Activated CD4-positive, alpha-beta memory T cell treated with anti-CD3 and anti-CD28 coated beads for 36 hours (primary cell): ENCODE measurements around the gene OSTF1. TPM values are rescaled to one million over a fixed set of nuclear protein-coding genes. Genes with fewer than 3 reads are reported as not detected.

Experiments used
- CTCF ChIA-PET: fragments of 350-600 bp; sonication (Branson Sonifier 250); formaldehyde crosslinking; loops from one replicate; lab custom pipeline; 2021; ENCODE audit warnings: antibody characterized with exemption, inconsistent platforms; lab: Charles Lee
- POLR2A ChIA-PET: fragments of 350-600 bp; sonication (Branson Sonifier 250); formaldehyde crosslinking; loops from one replicate; lab custom pipeline; 2021; ENCODE audit warnings: antibody characterized with exemption; lab: Charles Lee
- DNase-seq: peaks from one replicate; pipeline ENCODE4 v3.0.0-alpha.2; 2020
- H3K27ac Mint-ChIP-seq: one replicate; pipeline ENCODE4 v1.8.0; 2021; ENCODE audit warnings: mixed read lengths
- H3K27me3 Mint-ChIP-seq: one replicate; pipeline ENCODE4 v1.8.0; 2021; ENCODE audit warnings: mixed read lengths
- H3K36me3 Mint-ChIP-seq: one replicate; pipeline ENCODE4 v1.8.0; 2021; ENCODE audit warnings: mixed read lengths
- H3K4me1 Mint-ChIP-seq: one replicate; pipeline ENCODE4 v1.8.0; 2021; ENCODE audit warnings: low read depth, mixed read lengths
- H3K4me3 Mint-ChIP-seq: one replicate; pipeline ENCODE4 v1.8.0; 2021; ENCODE audit warnings: mild to moderate bottlenecking, mixed read lengths
- H3K9me3 Mint-ChIP-seq: one replicate; pipeline ENCODE4 v1.8.0; 2021; ENCODE audit warnings: mixed read lengths
- intact Hi-C: fragments of 100-400 bp; cut with micrococcal nuclease; formaldehyde crosslinking; loops from one replicate; pipeline ENCODE4 v1.15.1; 2023
- total RNA-seq, 2 experiments: library from RNA; stranded (reverse); gene quantifications; one replicate each; pipeline ENCODE4 v1.2.3, GENCODE V29; 2021

Gene OSTF1
- total RNA-seq = 100 to 1,000 TPM; 151 TPM

DNA sequence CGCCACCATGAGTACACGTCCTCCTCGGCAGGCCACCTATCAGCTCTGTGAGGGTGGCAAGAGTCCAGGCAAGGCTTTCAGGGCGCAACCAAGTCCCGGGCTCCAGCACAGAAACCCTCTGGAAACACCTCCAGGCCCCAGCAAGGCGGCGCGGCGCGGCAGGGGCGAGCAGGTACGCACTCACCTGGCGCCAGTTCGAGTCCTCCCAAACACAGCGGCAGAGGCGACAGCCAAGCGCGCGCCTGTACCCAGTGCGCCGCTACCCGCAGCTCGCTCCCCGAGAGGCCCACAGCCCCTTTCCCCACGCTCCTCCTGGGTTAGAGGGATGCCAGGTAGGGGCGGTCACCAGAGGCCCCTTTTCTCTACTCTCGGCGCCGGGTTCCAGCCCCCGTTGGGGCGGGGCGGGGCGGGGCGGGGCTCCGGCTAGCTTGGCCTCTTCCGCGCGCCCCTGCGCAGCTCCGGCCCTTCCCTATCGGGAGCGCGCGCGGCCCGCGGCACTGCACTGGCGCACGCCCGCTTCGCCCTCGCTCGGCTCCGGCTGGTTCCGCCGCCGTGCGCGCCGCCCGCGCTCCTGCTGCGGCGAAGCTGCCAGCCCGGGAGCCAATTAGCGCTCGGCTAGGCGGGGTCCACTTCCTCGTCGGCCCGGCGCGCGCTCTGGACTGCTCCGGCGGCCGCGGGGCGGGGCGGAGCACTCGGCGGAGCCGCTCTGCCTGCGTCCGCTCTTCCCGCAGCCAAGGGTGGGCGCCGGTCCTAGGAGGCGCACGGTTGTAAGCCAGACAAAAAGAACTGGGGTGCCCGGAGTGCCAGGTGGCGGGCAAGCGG is at the start of gene OSTF1, which contains the start of gene NMRK1:
Gene OSTF1, plus strand, starts transcription at position 691 of the 822 bp plus-strand sequence. CDS start 179 bp downstream, outside the sequence.
Gene NMRK1, minus strand, starts transcription at position 332 of the 822 bp plus-strand sequence. CDS start 5,040 bp downstream, outside the sequence.
- H3K27ac Mint-ChIP-seq = peak within 1 kb of the TSS; percentile 98
- peak within 1 kb of the TSS; percentile 96 for H3K4me3 Mint-ChIP-seq
- ChIA-PET CTCF (interaction anchor here (0.7 to 2.6 kb wide), 8 partner anchors 10 to 315 kb away, joined by 3 to 15 read pairs (median 4); partner anchors contain the start of gene CARNMT1), POLR2A (interaction anchor here (1.0 to 3.7 kb wide), 14 partner anchors 21 to 1351 kb away, joined by 3 to 31 read pairs (median 4); partner anchors contain the start of genes C9orf40, CARNMT1 and RFK)
- peak; percentile 95 for DNase-seq
- intact Hi-C loops = loop anchor here (1.0 to 5.0 kb wide), 10 partner anchors 17 to 1936 kb away; partner anchors contain the start of genes ANXA1, C9orf40, CARNMT1 and GCNT1
- no peaks in the 10 kb centered on the region for H3K27me3 Mint-ChIP-seq
- peaks cover 54% of the 10 kb centered on the region for H3K4me1 Mint-ChIP-seq
- peaks cover 17% of the 10 kb centered on the region for H3K36me3 Mint-ChIP-seq
- no peaks in the 10 kb centered on the region for H3K9me3 Mint-ChIP-seq

DNA sequence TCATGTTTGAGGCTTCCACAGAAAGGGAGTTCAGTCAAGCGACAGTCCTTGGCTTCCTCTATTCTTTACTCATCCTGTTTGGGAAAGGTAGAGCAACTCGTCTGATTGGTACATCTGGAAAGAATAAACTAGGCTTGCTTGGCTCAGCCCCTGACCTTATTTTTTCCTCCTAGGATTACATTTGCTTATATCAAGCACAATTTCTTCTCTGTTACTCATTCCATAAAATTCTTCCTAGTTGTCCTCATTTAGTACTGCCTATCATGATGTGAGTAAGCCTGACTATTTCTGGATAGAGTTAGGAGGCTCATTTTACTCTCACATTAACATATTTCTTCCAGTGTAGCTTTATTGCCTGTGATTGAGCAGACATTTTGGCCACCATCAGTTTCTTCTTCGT is 49.3 kb upstream of the OSTF1 start:
- Mint-ChIP-seq H3K9me3 (no peaks in the 10 kb centered on the region), H3K27ac (no peak overlapping the region), H3K27me3 (no peaks in the 10 kb centered on the region), H3K4me3 (no peak overlapping the region), H3K4me1 (peaks cover 5% of the 10 kb centered on the region), H3K36me3 (no peaks in the 10 kb centered on the region)
- intact Hi-C loops = no loop called here
- ChIA-PET CTCF (no interaction called here), POLR2A (no interaction called here)
- DNase-seq = no peak

DNA sequence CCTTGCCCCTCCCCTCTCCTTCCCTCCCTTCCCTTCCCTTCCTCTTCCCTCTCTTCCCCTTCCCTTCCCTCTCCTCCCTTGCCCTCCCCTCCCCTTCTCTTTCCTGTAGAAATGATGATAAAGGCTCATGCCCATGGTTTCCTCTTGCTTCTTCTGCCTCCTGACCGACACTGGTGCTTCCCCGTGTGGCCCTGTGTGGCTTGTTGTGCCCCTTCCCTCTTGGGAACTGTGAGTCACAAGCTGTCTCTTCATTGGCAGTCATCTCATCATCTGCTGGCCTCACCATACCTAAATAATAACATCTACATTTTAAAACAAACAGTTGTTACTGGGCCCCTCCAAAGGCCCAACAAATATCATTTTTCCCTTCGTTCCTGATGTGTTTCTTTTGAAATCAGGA is 48.5 kb upstream of the OSTF1 start:
- H3K27me3 Mint-ChIP-seq = peaks cover under 1% of the 10 kb centered on the region
- DNase-seq = peak; percentile 48
- intact Hi-C loops = no loop called here
- CTCF ChIA-PET = no interaction called here
- no peak overlapping the region for H3K27ac Mint-ChIP-seq
- H3K4me3 Mint-ChIP-seq = no peak overlapping the region
- POLR2A ChIA-PET = no interaction called here
- peaks cover 5% of the 10 kb centered on the region for H3K4me1 Mint-ChIP-seq
- H3K36me3 Mint-ChIP-seq = no peaks in the 10 kb centered on the region
- H3K9me3 Mint-ChIP-seq = no peaks in the 10 kb centered on the region

DNA sequence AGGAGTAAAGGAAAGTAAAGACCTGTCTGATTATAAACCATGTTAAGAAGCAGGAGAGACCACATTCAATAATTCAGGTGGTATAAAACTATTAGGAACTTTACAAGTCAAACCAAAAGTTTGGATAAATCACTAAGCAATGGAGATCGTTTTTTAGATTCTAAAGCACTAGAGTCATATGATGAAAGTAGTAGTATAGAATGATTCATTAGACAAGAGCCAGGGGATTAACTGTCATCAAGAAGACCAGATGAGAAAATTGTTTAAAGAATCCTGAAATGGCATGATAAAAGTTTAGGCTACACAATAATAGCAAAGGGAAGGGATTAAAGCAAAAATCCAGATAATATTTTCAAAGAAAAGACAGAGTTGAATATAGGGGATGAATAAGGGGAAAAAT is 47.3 kb upstream of the OSTF1 start:
- Mint-ChIP-seq H3K27me3 (peaks cover 2% of the 10 kb centered on the region), H3K9me3 (no peaks in the 10 kb centered on the region), H3K4me3 (no peak overlapping the region), H3K4me1 (peaks cover 5% of the 10 kb centered on the region), H3K27ac (no peak overlapping the region), H3K36me3 (no peaks in the 10 kb centered on the region)
- intact Hi-C loops = no loop called here
- no peak for DNase-seq
- ChIA-PET POLR2A (no interaction called here), CTCF (no interaction called here)

- Mint-ChIP-seq H3K27me3 (peaks cover 2% of the 10 kb centered on the region), H3K4me3 (no peak overlapping the region)
Measured at GRCh38 chr9:75046725-75047345, 41.5 kb upstream of the OSTF1 start.

DNA sequence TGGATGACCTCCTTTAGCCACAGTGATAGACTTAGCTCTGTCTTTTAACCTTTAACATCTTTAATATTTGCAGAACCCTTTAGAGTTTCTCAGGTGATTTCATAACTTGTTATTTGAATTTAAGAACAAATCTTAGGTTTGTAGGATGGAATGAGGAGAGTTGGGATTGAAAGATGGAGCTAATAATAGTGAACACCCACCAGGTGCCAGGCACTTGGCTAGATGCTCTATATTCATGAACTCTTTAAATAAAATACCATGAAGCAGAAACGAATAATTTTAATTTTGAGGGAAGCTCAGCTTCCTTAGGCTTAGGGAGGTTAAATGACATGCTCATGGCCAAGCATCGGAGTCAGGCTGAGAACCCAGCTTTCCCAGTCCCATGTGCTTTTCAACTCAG is 40.8 kb upstream of the OSTF1 start:
- ChIA-PET CTCF (interaction anchor here (0.5 to 1.8 kb wide), 3 partner anchors 138 to 274 kb away, joined by 3 to 4 read pairs (median 3); no protein-coding TSS in a partner anchor), POLR2A (no interaction called here)
- Mint-ChIP-seq H3K9me3 (no peaks in the 10 kb centered on the region), H3K27ac (no peak overlapping the region), H3K27me3 (peaks cover 2% of the 10 kb centered on the region), H3K4me1 (no peaks in the 10 kb centered on the region), H3K36me3 (no peaks in the 10 kb centered on the region), H3K4me3 (no peak overlapping the region)
- intact Hi-C loops = no loop called here
- no peak for DNase-seq

More at GRCh38 chr9:75046725-75047345, 41.5 kb upstream of the OSTF1 start:
- Mint-ChIP-seq H3K36me3 (no peaks in the 10 kb centered on the region), H3K27ac (no peak overlapping the region), H3K9me3 (no peaks in the 10 kb centered on the region), H3K4me1 (no peaks in the 10 kb centered on the region)
- no peak for DNase-seq
- ChIA-PET POLR2A (no interaction called here), CTCF (interaction anchor here (0.6 to 1.8 kb wide), 3 partner anchors 33 to 273 kb away, joined by 3 to 4 read pairs (median 4); no protein-coding TSS in a partner anchor)
- intact Hi-C loops = no loop called here

DNA sequence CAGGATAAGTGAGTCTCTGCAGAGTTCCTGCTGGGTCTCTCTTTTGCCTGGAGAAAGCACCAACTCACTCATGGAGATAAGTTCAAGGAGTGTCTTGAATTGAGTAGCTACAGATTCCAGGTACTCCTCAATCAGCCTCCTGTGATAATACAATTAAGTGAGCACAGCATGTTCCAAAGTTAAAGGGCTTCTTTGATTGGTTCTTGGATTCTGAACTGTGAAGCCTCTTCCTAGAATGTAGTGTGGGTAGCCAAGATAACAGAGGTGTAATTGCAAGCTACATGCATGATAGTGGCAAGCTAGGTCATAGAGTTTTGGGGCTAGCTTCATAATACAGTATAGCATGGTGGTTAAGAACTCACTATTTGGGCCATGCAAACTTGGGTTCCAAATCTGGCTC is 37.0 kb upstream of the OSTF1 start:
- ChIA-PET POLR2A (no interaction called here), CTCF (no interaction called here)
- Mint-ChIP-seq H3K4me3 (no peak overlapping the region), H3K27ac (no peak overlapping the region), H3K9me3 (no peaks in the 10 kb centered on the region), H3K4me1 (no peaks in the 10 kb centered on the region), H3K27me3 (no peaks in the 10 kb centered on the region), H3K36me3 (no peaks in the 10 kb centered on the region)
- DNase-seq = no peak
- intact Hi-C loops = no loop called here

DNA sequence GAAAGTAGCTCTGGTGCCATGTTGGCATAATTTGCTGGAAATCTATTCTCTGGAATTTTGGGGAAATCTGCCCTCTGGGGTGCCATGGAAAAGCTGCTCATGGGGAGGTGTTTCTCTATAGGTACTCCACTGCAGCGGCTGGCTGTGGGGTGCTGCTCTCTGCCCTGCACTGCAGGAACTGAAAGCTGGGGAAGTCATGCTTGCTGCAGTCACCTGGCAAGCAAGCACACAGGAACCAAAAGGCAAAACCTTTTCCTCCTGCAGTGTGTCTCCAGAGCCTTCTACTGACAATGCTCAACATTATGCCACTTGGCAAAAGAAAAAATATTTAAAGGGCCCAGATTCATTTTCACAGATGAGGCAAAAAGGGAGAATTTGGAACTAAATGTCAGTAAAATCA is 34.4 kb upstream of the OSTF1 start:
- POLR2A ChIA-PET = no interaction called here
- intact Hi-C loops = no loop called here

DNA sequence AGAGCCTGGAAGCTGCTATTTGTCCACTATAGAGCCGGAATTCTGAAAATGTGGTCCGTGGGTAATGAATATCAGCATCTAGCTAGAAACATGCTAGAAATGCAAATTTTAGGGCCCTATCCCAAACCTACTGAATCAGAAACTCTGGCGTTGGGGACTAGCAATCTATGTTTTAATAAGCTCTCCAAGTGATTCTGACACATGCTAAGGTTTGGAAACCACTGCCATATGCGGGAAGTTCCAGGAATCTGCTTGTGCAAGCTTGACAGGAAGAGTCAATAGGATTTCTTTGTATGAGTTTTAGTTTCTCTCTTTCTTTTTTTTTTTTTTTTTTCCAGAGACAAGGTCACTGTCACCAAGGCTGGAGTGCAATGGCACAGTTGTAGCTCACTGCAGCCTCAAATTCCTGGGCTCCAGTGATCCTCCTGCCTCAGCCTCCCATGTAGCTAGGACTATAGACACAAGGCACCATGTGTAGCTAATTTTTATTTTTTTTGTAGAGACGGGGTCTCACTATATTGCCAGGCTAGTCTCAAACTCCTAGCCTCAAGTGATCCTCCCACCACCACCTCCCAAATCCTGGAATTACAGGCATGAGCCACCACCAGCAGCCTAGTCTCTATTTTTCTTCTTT is 33.8 kb upstream of the OSTF1 start:
- no peak for DNase-seq
- no peak overlapping the region for H3K4me3 Mint-ChIP-seq
- POLR2A ChIA-PET = interaction anchor here (0.6 kb wide), 1 partner anchor 762 kb away, joined by 5 read pairs; no protein-coding TSS in a partner anchor

More for the DNA sequence above, 34.4 kb upstream of the OSTF1 start:
- Mint-ChIP-seq H3K27ac (no peak overlapping the region), H3K4me3 (no peak overlapping the region), H3K4me1 (no peaks in the 10 kb centered on the region), H3K9me3 (peaks cover 4% of the 10 kb centered on the region), H3K36me3 (peaks cover 4% of the 10 kb centered on the region), H3K27me3 (no peaks in the 10 kb centered on the region)
- DNase-seq = no peak
- CTCF ChIA-PET = no interaction called here

DNA sequence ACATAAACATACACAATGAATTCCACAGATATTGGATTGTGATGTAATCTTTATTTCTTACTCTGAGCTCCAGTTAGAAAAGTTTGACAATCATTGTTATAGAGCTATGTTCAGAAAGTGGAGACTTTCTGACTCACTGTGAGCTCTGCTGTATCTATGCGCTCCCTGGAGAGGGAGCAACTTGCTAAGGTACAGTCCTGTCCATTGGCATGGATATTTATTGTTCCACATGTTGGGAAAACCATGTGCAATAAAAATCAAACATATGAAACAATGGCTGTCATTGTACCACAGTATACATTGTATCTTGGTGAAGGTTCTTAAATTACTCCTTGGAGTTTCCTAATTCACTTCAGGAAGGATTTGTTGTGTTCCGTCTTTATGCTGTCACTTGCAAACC is 27.1 kb upstream of the OSTF1 start:
- peaks cover 26% of the 10 kb centered on the region for H3K36me3 Mint-ChIP-seq
- ChIA-PET CTCF (no interaction called here), POLR2A (no interaction called here)
- peaks cover 15% of the 10 kb centered on the region for H3K9me3 Mint-ChIP-seq
- no peak for DNase-seq
- H3K4me3 Mint-ChIP-seq = no peak overlapping the region
- no peaks in the 10 kb centered on the region for H3K27me3 Mint-ChIP-seq
- no peak overlapping the region for H3K27ac Mint-ChIP-seq
- peaks cover 4% of the 10 kb centered on the region for H3K4me1 Mint-ChIP-seq
- intact Hi-C loops = no loop called here

More for the DNA sequence above, 33.8 kb upstream of the OSTF1 start:
- Mint-ChIP-seq H3K27ac (no peak overlapping the region), H3K27me3 (no peaks in the 10 kb centered on the region), H3K9me3 (peaks cover 9% of the 10 kb centered on the region), H3K36me3 (peaks cover 7% of the 10 kb centered on the region), H3K4me1 (no peaks in the 10 kb centered on the region)
- intact Hi-C loops = no loop called here
- CTCF ChIA-PET = interaction anchor here (1.3 kb wide), 1 partner anchor 10 kb away, joined by 4 read pairs; no protein-coding TSS in a partner anchor

DNA sequence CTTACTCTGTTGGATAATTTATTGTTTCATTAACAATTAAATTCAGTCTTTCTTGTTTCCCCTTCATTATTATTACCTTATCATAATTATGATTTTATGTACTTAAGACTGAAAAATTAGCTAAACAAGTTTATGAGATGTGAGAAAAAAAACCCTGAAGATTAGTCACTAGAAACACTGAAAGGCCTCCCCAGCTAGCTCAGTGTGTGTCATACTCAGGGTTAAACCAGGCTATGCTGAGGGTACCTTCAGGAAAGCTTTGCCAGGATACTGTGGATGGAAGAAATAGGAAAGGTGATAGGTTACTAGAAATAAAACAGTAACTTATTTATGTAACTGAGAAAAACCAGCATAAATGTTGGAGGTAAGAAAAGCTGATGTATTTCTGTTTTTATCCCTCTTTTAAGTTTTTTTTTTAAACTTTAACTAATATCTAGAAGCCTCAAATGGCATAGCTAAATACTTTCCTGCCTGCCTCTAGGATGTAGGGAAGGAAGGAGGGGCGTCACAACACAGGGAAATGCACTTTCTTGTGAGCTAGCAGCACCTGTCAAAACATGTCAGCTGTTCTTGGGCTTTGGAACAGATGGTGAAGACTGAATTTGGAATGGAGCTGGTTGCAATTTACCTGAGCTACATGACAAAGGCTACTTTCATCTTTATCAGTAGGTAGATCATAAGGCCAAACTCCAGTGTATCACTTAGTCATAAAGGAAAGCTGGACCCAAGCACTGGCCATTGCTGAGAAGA is 24.6 kb upstream of the OSTF1 start:
- intact Hi-C loops = no loop called here
- Mint-ChIP-seq H3K36me3 (peaks cover 30% of the 10 kb centered on the region), H3K27ac (peak overlapping the region; percentile 56), H3K4me1 (peaks cover 4% of the 10 kb centered on the region), H3K4me3 (no peak overlapping the region), H3K27me3 (no peaks in the 10 kb centered on the region), H3K9me3 (peaks cover 12% of the 10 kb centered on the region)
- POLR2A ChIA-PET = interaction anchor here (1.1 kb wide), 1 partner anchor 70 kb away, joined by 3 read pairs; no protein-coding TSS in a partner anchor
- no peak for DNase-seq
- CTCF ChIA-PET = interaction anchor here (0.9 to 2.0 kb wide), 5 partner anchors 9 to 289 kb away, joined by 3 to 7 read pairs (median 4); partner anchors contain the start of gene C9orf40
